HG03558 (cell line): ENCODE results near the gene ERGIC1.

Experiments
- ATAC-seq: cut with Tn5 transposase; IDR thresholded peaks from one replicate; pipeline ENCODE4 v1.9.1; 2021; ENCODE audit warnings: moderate number of reproducible peaks; ENCODE audit not compliant: unreplicated experiment; ENCODE audit errors: extremely low read depth

ERGIC1 gene

GRCh38 chr5:172911628-172911880 is 77.5 kb downstream of the ERGIC1 start:
- ATAC-seq, result no peak

- no peak for ATAC-seq
These were observed 77.9 kb downstream of the ERGIC1 start for GRCh38 chr5:172911976-172912375.

GRCh38 chr5:172913117-172913850 is 79.2 kb downstream of the ERGIC1 start:
- ATAC-seq, result no peak

GRCh38 chr5:172915514-172915913 is 81.5 kb downstream of the ERGIC1 start:
- no peak for ATAC-seq

- ATAC-seq, result no peak
These were observed 84.6 kb downstream of the ERGIC1 start for GRCh38 chr5:172918421-172919371.

- ATAC-seq, result no peak
These were observed 85.7 kb downstream of the ERGIC1 start for GRCh38 chr5:172919525-172920446.

- no peak for ATAC-seq
These were observed 86.4 kb downstream of the ERGIC1 start for GRCh38 chr5:172920447-172920849.

GRCh38 chr5:172920995-172921394 is 86.9 kb downstream of the ERGIC1 start:
- no peak for ATAC-seq

- ATAC-seq, result no peak
These were observed 87.9 kb downstream of the ERGIC1 start for GRCh38 chr5:172921906-172922305.

GRCh38 chr5:172923539-172923938 is 89.5 kb downstream of the ERGIC1 start:
- ATAC-seq, result no peak

GRCh38 chr5:172925336-172925948 is 91.4 kb downstream of the ERGIC1 start:
- ATAC-seq, result no peak

- ATAC-seq, result no peak
These were observed 92.0 kb downstream of the ERGIC1 start for GRCh38 chr5:172926008-172926523.

GRCh38 chr5:172926796-172927195 is 92.7 kb downstream of the ERGIC1 start:
- ATAC-seq, result no peak

GRCh38 chr5:172929371-172929838 is 95.4 kb downstream of the ERGIC1 start:
- ATAC-seq, result no peak

- no peak for ATAC-seq
These were observed 97.0 kb downstream of the ERGIC1 start for GRCh38 chr5:172931001-172931536.

GRCh38 chr5:172932313-172933017 is 98.4 kb downstream of the ERGIC1 start:
- ATAC-seq, result no peak

- ATAC-seq, result no peak
These were observed 99.2 kb downstream of the ERGIC1 start for GRCh38 chr5:172933238-172933637.

- ATAC-seq, result no peak
These were observed 101.0 kb downstream of the ERGIC1 start for GRCh38 chr5:172935096-172935495.

GRCh38 chr5:172936401-172936800 is 102.3 kb downstream of the ERGIC1 start:
- ATAC-seq, result no peak
